ENCODE measurements around the gene ZNF101.
A peak's percentile ranks its signal among the peaks of the same experiment; 100 is the strongest.

DNA sequence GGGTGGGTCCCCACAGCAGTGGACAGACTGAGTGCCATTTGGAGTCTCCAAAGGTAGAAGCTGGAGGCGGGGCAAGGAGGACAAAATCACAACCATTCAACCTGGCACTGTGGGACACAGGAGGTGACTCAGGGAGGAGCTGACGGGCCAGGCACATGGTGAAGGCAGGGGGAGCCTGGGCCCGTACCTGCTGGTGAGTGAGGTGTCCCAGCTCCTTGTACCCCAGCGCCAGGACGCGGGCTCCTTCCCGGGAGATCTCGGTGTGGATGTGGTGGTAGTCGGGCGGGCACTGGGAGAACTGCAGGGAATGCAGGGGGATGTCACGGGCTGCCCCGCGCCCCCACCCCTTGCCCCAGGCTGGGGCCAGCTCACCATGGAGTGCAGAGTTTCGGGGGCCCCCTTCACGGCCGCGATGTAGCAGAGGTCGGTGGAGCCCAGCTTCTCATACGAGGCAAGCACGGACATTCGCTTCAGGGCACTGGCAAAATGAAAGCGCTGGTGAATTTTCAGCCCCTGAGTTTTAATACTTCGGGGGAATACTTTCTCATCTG, 15.0 kb upstream of the ZNF101 start:
- TF ChIP-seq, protein P1, sequence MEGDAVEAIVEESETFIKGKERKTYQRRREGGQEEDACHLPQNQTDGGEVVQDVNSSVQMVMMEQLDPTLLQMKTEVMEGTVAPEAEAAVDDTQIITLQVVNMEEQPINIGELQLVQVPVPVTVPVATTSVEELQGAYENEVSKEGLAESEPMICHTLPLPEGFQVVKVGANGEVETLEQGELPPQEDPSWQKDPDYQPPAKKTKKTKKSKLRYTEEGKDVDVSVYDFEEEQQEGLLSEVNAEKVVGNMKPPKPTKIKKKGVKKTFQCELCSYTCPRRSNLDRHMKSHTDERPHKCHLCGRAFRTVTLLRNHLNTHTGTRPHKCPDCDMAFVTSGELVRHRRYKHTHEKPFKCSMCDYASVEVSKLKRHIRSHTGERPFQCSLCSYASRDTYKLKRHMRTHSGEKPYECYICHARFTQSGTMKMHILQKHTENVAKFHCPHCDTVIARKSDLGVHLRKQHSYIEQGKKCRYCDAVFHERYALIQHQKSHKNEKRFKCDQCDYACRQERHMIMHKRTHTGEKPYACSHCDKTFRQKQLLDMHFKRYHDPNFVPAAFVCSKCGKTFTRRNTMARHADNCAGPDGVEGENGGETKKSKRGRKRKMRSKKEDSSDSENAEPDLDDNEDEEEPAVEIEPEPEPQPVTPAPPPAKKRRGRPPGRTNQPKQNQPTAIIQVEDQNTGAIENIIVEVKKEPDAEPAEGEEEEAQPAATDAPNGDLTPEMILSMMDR (IDR thresholded peaks at IDR 0.05 in 8 of 11, conservative IDR thresholded peaks at IDR 0.05 in 3 of 11): no peak
- TF ChIP-seq POLR2A (IDR thresholded peaks at IDR 0.05): no peak
- TF ChIP-seq POLR2AphosphoS5 (IDR thresholded peaks at IDR 0.05): peak in 1 of 3 donors; percentile 19
